Hematopoietic multipotent progenitor cell treated with erythropoietin and hydrocortisone succinate and interleukin-3 and kit ligand, for 8 days (in vitro differentiated cells): ENCODE measurements around the gene MYH14.
A peak's percentile ranks its signal among the peaks of the same experiment; 100 is the strongest.
"Not testable (repeated sequence)": the region's sequence is repeated elsewhere in the genome, so short reads cannot be mapped to it uniquely, and the experiment has no call there.

Experiments used
- DNase-seq: peaks from one replicate; pipeline ENCODE4 v3.0.0-alpha.2; 2015

Gene MYH14

GRCh38 chr19:50322931-50323781 lies 119.7 kb downstream of the MYH14 start:
- DNase-seq: no peak

GRCh38 chr19:50323782-50324133 lies 120.3 kb downstream of the MYH14 start:
- no peak for DNase-seq

GRCh38 chr19:50324331-50324730 lies 120.9 kb downstream of the MYH14 start:
- no peak for DNase-seq

GRCh38 chr19:50325310-50326100 lies 122.1 kb downstream of the MYH14 start:
- peak; percentile 57 for DNase-seq

GRCh38 chr19:50326101-50326664 lies 122.8 kb downstream of the MYH14 start:
- DNase-seq: no peak

GRCh38 chr19:50327013-50327412 lies 123.6 kb downstream of the MYH14 start:
- no peak for DNase-seq

- no peak for DNase-seq
Measured at GRCh38 chr19:50327461-50328223, 124.2 kb downstream of the MYH14 start.

GRCh38 chr19:50328224-50328872 lies 124.9 kb downstream of the MYH14 start:
- DNase-seq: no peak

GRCh38 chr19:50328873-50329145 lies 125.4 kb downstream of the MYH14 start:
- no peak for DNase-seq

GRCh38 chr19:50329146-50329925 lies 125.9 kb downstream of the MYH14 start, which contains the start of gene KCNC3:
TSS of gene KCNC3 (minus strand) at chr19:50329377. CDS start at chr19:50329082, 295 bp downstream.
- DNase-seq: peak; percentile 89

- DNase-seq: not testable (repeated sequence)
Measured at GRCh38 chr19:50329926-50330294, 126.5 kb downstream of the MYH14 start.

- peak; percentile 41 for DNase-seq
Measured at GRCh38 chr19:50330365-50331078, 127.1 kb downstream of the MYH14 start.

GRCh38 chr19:50331221-50331993 lies 128.0 kb downstream of the MYH14 start:
- no peak for DNase-seq

- DNase-seq: no peak
Measured at GRCh38 chr19:50331994-50332243, 128.5 kb downstream of the MYH14 start.

- DNase-seq: no peak
Measured at GRCh38 chr19:50332244-50333038, 129.0 kb downstream of the MYH14 start.

GRCh38 chr19:50333235-50333736 lies 129.9 kb downstream of the MYH14 start:
- peak; percentile 77 for DNase-seq

GRCh38 chr19:50333737-50334617 lies 130.6 kb downstream of the MYH14 start:
- no peak for DNase-seq

GRCh38 chr19:50334741-50335421 lies 131.5 kb downstream of the MYH14 start:
- DNase-seq: no peak
